Stimulated activated CD4-positive, alpha-beta T cell treated with anti-CD3 and anti-CD28 coated beads, TNF-alpha, amount 100 ng/mL, for 4 hours (primary cell): ENCODE results near the gene ABHD17A.

ENCODE experiments used
- DNase-seq, 3 experiments: peaks; one replicate each; pipeline ENCODE4 v3.0.0-alpha.2; 2020; ENCODE audit warnings: low read depth in 3 of 3

ABHD17A gene

DNA sequence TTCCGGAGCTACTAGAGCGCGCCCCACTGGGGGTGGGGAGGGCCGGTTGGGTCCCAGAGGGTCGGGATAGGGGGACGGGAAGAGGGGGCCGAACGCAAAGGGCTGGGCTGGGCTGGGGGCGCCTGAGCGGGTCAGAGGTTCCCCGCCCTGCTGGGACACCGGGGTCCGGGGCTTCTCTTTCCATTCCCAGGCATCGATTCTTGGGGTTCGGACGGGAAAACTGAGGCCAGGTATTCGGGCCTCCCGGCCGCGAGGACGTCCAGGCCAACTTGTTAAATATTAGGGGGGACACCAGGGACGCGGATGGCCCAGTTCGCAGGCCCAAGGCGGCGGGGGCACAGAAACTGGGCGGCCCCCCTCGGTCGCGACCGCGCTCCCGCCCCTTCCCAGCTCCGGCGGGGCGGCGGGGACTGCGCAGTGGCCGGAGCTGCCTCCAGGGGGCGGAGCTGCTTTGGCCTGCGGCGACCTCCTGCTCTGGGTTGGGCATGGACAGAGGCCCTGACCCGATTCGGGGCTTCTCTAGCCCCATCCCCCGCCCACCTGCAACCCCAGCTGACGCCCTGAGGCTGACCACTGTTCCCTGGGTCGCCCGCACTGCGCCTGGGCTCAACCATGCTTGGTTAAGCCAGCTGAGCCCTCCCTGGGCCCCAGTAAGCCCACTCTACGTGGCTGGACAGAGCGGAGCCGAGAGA is 20.7 kb downstream of the ABHD17A start:
- peak in 2 of 3 experiments; percentile 37 to 55 for DNase-seq

DNA sequence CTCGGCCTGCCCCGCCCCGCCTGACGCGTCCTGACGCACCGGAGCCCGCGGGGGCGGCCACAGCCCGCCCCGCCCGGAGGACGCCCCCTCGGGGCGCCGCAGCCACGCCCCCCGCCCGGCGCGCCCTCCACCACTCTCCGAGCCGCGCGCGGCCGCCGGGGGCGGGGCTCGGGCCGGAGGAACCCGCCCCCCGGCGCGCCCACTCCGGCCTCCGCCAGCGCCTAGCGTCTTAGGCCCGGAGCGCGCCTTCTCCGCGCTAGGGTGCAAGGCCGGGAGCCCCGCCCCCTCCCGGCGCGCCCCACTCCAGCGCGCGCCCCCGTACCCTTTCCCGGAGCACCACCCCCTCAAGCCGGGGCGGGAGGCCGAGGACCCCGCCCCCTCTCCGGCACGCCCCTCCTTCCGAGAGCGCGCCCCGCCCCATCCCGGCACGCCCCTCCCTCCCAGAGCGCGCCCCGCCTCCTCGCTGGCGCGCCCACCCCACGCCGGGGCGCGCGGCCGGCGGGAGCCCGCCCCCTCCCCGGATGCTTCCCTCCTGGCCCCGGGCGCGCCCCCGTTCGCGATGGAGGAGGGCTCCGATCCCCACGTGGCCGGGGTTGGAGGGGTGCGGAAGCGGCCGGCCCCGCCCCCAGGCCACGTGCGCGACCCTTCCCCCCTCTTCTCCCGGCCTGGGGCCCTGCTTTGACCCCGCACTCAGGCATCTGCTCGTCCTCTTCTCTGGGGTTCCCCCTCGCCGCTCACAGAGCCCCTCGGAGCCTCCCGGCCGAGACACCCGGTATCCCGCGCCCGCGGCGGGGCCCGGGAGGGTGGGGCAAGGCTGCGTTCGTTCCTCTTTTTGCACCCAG is 21.4 kb downstream of the ABHD17A start:
- peak; percentile 90 to 92 (median 91) for DNase-seq

DNA sequence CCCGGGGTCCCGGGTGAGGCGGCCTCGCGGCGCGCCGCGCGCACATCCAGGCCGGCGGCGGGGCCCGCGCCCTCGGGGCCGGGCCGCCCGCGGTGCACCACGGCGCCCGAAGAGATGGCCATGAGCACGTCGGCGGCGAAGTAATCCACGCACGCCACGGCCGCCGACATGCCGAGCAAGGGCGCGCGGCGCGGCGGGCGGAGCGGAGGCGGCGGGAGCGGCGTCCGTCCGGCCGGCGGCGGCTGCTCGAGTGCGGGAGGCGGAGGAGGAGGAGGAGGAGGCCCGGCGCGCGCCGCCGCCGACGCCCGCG is 22.0 kb downstream of the ABHD17A start, which contains the start of gene KLF16:
Gene KLF16 (minus strand): TSS at position 252 of the 310 bp plus-strand sequence. CDS start 82 bp downstream, at position 170.
- no peak for DNase-seq

DNA sequence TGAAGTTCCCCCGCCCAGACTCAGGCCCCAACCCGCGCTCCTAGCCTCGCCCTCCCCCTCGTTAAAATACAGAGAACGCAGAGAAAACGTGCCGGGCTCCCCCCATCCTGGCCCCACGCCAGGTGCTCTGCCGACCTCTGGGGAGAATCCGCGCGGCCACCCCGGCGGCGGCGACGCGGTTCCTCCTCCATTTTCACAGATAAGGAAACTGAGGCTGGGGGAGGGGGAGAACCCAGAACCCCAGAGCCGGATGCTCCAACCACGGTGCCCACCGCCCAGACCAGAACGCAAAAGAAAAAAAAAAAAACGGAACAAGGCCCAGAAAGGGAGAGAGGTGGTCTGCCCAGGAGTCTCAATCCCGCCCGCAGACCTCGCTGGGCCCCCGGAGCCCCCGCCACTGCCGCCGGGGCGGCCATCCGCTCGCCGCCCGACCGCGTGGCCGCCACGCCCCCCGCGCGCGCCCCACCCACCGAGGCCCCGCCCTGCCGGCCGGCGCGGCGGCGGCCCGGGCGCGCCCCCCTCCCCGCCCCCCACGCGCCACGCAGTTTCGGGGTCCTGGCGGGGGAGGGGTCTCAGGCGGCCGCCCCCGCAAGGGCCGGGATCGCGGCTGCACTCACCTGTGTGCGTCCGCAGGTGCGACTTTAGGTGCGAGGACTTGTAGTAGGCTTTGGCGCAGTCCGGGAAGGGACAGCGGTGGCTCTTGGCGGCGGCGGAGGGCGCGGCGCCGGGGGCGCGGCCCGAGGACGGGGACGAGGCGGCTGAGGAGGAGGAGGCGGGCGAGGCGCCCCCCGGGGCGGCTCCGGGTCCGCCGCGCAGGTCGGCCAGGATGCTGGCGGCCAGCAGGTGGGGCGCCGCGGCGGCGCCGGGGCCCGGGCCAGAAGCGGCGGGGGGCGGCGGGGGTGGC is 22.6 kb downstream of the ABHD17A start:
- DNase-seq, result peak in 1 of 3 experiments; percentile 58

DNA sequence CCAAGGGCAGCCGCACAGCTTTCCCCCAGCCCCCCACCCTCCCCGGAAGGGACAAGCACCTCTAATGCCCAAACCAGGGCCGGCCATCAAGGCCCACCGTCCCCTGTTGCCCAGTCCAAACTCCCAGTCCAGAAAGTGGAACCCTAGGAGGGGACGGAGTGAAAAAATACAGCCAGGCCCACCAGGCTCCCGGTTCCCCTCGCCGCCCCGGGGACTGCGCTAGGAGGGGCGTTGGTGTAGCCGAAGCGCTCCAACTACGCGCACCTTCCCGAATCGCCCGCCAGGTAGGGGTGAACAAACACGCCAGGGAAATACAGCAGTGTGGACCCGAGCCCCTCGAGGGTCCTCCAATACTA is 23.2 kb downstream of the ABHD17A start:
- DNase-seq, result no peak

DNA sequence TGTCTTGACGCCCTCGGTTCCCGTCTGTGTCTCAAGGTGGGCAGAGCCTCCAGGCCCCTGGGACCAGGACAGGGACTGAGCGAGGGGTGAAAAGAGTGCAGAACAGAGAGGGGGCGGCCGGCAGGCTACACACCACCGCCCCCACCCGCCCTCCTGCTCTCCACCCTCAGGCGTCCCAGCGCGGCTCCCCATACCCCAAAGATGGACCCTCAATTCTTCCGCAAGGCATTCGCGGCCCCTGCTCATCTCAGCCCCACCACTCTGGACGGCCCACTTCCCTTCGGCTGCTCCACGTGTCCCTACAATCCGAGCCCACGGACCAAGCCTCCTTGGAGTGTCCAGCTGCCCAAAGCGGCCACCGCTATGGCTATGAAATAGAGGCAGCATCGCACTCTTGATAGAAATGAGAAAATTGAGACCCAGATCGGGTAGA is 23.7 kb downstream of the ABHD17A start:
- DNase-seq, result no peak

DNA sequence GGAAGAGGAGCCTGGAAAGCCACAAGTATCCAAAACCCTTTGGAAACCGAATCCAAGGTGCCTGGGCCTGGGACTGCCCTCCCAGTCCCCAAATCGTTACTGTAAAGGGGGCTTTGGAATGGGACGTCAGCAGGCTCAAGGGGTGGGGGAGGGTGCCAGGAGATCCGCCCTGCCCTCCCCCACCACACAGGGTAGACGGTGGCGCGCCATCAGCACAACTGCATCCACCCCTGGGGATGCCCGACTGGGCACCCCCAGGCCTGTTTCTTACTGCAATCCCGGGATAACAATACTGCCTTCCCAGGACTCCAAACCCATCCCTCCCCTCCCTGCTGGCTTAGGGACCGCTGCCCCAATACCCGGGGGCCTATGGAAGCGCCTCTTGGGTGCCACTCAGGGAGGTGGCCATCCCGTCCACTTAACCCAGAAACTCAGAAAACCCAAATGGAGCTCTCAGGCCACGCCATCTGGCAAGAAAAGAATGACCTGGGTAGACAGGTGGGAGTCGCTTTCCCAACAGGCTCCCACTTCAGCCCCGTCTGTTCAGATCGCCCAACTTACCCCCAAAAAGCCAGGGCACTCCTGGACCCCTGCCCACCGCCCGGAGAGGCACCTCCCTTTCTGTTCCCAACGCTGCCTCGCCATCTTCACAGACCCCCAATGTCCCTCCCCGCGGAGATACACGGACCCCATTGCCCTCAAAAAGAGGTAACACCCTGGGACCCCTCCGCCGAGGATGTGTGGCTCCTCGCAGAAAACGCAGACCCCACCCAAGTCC is 24.3 kb downstream of the ABHD17A start:
- DNase-seq, result no peak

DNA sequence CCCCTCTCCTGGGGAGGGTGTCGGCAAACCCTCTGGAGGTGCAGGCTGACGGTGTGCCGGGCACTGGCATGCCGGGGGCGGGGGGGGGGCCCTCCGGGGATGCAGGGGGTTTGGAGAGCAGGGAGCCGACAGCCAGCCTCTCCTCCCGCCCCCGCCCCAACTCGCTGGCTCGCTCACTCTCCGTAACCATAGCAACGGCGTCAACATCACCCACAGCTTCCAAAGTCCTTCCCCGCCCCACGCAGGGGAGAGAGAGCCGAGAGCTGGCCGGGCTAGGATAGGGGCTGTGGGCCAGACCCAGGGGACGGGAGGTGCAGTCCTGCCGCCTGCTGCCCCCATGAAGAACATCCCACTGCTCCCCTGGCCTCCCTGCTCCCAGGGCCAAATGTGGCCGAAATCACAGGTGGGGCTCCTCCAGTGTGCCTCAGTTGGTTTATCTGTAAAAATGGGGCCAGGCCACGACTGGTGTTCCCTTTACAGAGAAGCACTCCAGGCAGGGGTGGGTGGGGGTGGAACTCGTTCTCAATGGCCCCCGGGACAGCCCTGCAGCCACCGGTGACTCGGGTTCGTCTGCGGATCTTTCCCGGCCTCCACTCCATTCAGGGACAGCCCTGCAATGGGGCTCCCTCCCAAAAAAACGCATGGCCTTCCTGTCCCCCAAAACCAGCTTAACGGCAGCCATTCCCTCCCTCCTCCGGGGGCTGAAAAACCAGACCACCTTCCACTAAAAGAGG is 25.1 kb downstream of the ABHD17A start:
- DNase-seq, result peak in 1 of 3 experiments; percentile 52

DNA sequence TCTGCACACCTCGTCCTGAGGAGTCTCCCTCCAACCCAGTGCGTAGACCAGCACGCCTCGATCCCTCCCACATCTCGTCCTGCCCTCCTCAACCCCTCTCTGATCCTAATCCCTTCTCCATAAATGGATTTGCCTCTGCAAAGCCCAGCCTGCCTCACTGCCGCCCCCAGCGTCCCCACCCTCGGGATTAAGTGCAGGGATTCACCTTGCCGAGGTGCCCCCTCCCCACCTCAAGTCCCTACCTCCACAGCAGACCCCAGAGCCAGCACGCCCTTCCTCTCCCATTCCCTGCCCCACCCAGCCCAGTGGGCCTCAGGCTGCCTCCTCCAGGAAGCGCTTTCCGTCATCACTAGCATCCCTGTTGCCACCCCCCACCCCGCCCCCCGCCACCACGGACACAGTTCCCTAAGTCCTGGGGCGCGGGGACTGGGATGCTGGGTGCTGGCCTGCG is 25.9 kb downstream of the ABHD17A start:
- no peak for DNase-seq

DNA sequence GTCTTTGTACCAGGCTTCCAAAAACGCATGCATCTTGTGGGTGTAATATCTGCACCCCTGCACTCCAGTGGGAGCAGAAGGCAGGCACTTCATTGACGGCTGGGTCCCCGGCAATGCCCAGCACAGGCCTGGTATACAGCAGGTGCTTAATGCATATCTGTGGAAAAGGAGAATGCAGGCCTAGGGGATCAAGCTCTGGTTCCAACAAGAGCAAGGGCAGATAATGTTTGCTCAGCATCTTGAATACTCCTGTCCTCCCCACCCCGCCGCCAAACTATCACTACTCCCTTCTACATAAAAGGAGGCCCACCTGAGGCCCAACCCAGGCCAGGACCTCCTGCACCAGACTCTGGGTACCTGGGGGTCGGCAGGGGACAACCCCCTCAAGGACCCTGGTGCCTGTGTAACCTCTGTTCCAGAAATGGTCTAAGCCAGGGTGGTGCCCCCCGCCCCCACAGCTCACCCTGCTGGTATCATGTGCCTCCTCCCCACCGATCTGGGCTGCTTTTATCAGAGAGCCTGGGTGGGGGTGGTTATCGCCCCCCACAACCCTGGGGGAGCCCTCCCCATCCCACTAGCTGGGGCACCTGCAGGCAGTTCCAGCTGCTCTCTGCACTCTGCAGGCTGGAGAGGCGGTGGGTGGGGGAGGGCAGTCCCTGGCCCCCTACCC is 26.7 kb downstream of the ABHD17A start:
- no peak for DNase-seq

DNA sequence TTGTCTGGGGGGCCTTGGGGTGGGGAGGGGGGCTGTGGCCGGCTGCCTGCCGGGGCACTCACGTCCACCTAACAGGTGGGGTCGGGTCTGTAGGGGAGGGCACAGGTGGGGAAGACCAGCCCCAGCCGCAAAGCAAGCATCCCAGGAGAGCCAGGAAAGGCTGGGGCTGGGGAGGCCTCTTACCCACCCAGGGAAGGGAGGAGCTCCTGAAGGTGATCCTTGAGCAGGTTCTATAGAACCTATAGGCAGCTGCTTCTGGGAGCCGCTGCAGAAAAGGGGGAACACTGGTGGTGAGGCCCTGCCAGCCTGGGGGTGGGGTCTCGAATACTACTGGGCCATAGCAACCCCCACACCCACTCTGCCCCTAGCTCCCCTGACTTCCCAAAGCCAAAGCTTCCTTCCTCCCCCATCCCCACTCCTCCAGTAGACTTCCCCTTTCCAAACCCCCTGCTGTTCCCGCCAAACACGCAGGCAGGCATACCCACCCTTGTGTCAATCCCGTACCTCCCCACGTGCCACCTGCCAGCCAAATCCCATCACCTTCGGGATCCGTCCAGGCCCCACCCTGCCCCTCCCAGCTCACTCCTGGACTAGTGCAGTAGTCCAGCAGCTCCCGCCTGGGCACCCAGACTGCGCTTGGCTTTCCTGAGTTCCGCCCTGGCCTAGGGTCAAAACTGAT is 27.5 kb downstream of the ABHD17A start:
- no peak for DNase-seq

DNA sequence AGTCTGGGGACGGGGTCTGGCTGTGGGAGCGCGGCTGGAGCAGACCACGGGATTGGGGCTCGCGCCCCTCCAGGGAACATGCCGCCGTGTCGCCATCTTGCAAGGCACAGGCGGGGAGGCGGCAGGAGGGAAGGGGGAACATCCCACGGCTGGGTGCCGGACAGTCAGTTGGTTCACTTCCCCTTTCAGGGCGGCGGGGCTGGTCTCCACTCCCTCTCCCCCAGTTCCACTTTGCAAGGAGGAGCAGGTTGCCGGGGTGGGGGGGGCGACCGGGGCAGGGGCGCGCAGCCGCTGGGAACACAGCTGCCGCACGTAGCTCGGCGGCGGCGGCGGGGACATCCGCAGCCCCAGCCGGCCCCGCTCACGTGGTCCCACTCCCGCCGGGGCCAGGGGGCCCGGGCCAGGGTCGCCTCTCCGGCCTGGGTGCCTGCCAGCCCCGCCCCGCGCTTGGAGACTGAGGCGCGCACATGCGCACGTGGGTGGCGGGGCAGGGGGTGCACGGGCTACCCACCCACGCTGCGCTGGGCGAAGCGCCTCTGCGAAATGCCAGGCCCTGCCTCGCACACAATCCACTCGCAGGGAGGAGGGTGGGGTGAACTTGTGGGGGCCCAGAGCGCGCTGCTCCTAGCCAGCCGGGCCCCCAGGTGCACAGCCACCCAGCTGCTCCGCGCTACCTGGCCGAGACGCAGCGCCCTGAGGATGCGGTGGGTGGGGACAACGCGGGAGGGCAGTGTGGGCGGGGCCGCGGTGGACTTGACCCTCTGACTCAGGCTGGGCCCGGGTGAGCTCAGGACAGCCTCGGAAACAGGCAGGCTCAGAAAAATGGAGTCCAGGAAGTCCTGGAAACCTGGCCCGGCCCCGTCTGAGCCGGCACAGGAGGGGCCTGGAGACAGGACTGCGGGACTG is 28.3 kb downstream of the ABHD17A start:
- DNase-seq, result peak in 1 of 3 experiments; percentile 42

DNA sequence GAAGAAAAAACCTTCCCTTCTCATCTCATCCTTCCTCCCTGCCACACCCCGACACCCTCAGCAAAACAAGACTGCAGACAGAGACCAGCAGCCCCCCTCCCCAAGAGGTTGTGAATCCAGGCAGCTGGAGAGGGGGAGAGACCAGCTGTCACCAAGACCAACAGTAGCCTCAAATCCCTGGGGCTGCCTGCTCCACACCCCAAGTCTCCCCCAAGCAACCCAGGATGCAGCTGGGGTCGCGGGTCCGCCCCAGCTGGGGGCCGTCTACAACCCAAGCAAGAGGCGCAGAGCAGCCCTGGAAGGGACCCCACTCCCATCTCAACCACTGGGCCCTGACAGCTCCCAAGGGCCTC is 29.0 kb downstream of the ABHD17A start:
- DNase-seq, result no peak

DNA sequence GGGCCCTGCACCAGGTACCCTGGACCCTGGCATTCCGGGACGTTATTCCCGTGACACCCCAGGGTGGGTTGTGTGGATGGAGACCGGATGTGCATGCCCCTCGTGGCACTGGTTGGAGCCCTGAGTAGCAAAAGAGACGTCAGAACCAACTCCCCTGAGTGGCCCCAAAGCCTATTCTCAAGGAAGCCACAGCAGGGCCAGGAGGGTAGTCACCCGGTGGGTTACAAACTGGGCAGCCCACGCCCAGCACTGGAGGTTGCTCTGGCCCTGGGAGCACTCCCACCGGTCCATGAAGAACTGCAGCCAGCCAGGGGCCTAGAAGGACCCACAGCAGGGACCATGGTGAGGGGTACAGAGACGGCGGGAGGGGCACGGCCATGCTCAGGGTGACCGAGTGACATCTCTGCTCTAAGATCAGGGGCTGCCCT is 29.5 kb downstream of the ABHD17A start:
- no peak for DNase-seq

DNA sequence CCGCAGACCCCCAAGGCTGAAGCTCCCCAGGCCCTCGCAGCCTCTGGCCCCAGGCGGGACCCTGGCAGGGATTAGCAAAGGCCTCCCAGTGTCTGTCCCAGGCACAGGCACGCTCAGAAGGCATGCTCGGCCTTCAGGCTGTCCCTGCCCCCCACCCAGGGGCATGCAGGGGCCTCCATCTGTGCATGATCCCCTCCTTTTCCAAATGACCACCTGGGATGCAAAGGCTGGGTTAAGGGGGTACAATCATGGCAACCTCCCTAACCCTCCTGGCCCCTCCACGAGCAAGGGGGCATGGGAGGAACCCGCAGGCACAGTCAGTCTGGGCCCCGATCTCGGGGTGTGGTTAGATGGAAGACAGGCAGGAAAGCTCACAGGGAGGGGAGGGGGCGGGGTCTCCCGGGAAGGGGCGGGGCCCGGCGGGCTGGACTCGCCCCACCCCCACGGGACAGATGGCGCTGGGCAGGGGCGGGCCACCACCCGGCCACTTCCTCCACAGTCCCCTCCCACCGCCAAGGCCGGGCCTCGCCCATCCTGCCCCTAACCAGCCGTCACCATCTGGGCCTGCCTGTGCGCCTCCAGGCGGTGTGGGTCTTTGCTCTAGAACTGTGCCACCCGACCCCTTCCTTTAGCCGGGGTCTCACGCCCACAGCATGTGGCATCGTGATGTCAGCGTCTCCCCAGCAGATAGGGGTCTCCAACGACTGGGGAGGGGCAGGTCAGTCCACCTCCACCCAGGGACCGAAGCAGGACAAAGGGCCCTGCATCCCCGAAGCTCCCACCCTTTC is 30.1 kb downstream of the ABHD17A start:
- DNase-seq, result peak in 2 of 3 experiments; percentile 55

DNA sequence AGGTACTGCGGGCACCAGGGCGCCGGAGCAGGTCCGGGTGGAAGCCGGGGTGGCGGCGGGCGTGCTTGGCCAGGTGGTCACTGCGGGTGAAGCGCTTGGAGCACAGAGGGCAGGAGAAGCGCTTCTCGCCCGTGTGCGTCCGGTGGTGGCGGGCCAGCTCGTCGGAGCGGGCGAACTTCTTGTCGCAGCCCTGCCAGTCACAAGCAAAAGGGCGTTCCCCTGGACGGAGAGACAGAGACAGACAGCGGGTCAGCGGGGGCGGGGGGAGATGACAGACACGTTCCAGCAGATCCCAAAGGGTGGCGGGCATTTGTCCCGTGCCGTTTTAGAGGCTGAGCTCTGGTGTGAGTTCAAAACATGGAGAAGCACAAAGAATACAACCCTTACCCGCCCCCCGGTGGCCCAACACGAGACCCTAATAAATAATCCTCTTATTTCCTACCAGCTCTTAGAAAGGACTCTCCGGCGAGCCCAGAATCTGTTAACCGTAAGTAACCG is 30.7 kb downstream of the ABHD17A start:
- no peak for DNase-seq

DNA sequence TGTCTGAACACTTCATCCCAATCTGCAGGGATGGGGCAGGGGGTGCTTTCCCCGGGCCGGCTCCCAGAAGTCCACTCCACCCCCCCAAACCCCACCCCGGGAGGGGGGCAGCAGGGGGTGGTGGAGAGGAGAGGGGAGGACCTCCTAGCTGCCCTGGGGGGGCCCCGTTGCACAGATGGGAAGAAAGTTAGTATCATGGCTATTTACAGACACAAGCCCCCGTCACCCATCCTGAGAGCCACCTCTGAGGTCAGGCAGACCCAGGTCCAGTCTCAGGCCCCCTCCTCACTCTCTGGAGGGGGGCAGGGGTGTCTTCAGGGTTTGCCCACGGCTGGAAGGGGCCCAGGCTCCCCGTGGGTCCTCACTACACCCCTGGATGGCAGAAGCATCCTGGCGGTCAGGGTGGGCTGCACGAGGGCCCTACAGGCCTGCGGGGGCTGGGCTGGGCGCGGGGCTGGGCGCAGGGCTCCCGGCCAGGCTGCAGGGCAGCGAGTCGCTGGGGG is 31.2 kb downstream of the ABHD17A start:
- DNase-seq, result no peak
